Measurements from ENCODE around the gene HEXB.
"Not testable (repeated sequence)": the region's sequence is repeated elsewhere in the genome, so short reads cannot be mapped to it uniquely, and the experiment has no call there.

Gene HEXB

GRCh38 chr5:74659172-74659571 is 25.9 kb upstream of the HEXB start:
- DNase-seq (ENCODE audit: low read depth in 2 of 2): no peak

GRCh38 chr5:74660140-74660539 is 24.9 kb upstream of the HEXB start:
- no peak for DNase-seq (ENCODE audit: low read depth in 2 of 2)

DNA sequence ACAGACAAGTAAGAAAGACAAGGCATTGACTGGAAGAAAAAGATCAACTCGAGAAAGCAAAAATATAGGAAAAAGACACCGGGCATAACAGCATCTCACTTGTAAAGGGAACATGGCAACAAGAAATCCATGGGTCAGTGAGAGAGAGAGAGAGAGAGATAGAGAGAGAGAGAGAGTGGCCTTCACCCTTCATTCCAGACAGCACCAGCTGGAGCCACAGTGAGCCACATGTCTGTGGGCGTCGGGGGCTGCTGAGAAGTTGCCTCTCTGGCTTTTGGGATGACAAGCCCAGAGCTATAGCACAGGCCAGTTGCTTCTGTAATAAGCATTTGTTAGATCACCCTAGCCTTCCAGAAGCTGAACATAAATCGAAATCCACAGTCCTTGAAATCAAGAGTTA is 24.2 kb upstream of the HEXB start:
- DNase-seq (ENCODE audit: low read depth in 2 of 2): no peak

- DNase-seq (ENCODE audit: low read depth in 2 of 2): no peak
Measured at GRCh38 chr5:74664551-74664950, 20.5 kb upstream of the HEXB start.

- no peak for DNase-seq (ENCODE audit: low read depth in 2 of 2)
Measured at GRCh38 chr5:74665273-74665672, 19.8 kb upstream of the HEXB start.

DNA sequence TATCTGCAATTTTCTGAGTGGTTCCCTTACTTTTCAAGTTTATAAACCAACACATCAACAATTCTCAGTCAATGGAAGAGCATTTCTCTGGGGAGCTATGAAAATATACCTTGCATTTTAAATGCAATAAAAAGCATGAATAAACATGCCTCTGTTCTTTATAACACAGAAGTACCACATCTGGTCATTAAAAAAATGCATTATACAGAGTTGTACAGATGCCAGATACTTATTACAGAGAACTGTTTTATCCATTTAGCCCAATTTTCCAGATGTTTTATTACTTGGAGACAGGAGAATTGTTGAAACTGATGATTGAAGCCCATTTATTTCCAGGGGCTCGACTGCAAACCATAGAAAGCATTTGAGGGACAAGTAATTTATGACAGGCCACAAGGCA is 19.2 kb upstream of the HEXB start:
- no peak for DNase-seq (ENCODE audit: low read depth in 2 of 2)

DNA sequence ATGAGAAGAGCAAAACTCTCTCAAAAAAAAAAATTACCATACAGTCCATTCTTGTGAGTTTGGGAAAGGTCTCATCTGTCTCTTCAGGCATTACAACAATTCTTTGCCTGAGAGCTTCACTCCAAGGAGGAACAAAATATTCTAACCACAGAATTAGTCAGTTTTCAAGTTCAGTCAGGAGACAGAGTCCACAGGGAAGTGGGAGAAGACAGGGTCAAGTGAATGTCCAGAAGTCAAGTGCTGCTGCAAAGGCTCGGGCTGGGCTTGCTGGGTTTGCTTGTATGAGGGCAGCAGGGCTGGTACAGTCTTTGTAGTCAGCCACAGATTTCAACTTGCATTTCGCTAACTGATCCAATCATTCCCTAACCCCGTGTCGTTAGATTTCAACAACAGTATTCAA is 17.6 kb upstream of the HEXB start:
- no peak for DNase-seq (ENCODE audit: low read depth in 2 of 2)

DNA sequence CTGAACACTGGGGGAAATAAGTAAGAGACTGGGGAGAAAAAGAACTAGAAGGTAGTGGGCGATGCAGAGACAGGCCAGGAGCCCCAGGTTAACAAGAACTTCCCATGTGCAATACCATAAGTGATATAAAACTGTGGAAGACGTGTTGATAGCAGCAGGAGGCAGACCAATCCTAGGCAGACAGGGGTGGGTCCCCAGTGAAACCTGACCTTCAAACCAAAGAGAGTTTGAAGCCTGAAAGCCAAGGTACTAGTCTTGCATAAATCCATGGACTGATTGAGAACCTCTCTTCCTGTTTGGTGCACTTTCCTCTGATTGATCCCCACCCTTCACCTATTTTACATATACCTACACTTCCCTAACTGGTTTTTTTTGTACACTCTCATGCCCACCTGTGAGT is 15.2 kb upstream of the HEXB start:
- no peak for DNase-seq (ENCODE audit: low read depth in 2 of 2)

DNA sequence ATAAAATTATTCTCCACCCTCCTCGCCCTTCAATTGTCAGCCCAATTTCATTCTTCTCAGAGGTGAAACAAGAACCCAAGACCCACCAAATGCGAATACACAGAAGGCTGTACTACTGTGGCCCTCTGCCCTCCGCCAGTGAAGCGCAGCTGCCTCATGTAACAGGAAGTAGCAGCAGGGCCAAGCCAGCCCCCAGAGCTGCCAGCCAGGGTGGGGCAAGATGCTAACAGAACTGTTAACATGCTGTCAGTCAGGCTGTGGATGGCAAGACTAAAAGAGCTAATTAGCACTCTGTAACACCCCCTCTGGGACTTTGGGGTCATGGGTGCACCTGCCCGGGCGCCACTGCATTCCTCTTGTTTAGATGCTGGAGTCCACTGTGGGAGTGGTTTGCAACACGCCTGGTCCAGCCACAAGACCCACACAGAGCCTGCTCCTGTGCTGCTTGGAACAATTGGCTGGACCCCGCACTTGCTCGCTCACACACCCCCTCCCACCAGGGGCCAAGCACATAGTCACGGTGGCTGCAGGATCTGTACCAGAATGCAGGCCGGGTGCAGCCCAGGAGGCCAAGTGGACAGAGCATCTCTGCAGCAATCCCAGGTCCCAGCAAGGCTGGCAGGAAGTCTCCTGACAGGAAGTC is 14.5 kb upstream of the HEXB start:
- no peak for DNase-seq (ENCODE audit: low read depth in 2 of 2)

DNA sequence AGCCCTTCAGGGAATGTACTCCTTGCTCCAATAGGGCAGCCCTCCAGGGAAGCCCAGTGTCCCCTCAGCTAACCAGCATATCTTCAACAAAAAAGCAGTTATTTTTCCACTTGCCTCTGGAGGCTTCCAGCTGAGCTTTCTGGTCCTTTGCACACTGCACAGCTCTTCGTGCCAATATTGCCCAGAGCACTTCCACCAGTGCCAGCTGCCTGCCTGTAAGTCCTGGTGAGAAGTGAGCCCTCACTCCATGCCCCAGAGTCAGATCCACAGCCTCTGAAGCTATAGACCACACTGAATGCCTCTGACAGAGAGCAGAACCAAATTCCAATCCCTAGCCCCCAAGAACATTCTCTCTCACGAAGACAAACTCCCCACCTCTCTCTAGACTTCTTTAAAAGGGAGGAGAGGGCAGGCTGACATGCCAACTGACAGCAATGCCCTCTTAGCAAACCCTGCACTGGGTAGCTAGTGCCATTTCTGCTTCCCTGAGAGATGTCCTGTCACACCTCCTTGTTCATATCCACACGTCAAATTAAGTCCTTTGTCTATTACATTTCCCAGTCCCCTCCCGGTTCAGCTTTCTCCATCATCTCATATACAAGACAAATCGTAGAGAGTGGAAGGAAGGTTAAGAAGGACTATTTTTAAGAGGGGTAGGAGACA is 12.7 kb upstream of the HEXB start:
- no peak for DNase-seq (ENCODE audit: low read depth in 2 of 2)

DNA sequence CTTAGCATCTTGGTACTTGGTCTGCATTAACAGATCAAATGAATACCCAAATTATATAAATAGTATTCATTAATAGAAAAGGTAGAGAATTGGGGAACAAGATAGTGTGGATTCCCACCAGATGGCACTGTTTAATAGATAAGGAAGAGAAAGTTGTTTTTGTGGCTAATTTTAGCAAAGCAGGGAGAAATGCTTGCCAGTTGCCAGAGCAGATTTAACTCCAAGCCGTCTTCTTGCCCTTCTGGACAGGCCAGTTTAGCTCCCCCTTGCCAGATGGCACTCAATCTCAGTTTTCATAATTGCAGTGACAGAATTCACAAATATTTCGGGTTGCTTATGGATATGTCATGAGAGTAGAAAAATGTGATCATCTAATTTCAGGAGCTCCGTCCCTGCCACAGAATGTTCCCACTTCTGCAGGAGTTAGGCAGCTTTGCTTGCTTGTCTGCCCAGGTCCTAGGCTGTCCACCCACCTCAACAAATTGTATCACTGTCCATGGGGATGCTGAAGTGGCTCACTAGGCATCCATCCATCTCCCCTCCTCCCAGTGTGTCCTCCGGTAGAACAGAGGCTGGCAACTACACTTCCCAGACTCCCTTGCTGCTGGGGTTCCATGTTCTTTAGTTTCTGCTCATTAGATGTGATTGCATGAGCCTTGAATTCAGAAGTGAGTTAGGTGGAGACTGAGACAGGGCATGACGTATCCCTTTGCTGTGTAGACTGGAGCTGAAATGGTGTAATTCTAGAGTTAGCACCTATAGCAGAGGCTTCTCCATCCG is 11.8 kb upstream of the HEXB start:
- no peak for DNase-seq (ENCODE audit: low read depth in 2 of 2)

- not testable (repeated sequence) for DNase-seq (ENCODE audit: low read depth in 2 of 2)
Measured at GRCh38 chr5:74676466-74676865, 8.6 kb upstream of the HEXB start.

DNA sequence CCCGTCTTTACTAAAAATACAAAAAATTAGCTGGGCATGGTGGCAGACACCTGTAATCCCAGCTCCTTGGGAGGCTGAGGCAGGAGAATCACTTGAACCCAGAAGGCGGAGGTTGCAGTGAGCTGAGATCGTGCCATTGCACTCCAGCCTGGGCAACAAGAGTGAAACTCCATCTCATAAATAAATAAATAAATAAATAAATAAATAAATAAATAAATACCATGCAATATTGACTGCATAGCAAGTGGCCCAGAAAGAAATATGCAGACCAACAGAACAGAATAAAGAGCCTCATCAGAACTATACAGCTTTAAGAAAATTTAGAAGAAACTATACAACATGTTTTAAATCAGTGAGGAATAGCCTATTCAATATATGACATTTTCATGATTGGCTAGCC is 6.9 kb upstream of the HEXB start:
- DNase-seq (ENCODE audit: low read depth in 2 of 2): not testable (repeated sequence)

DNA sequence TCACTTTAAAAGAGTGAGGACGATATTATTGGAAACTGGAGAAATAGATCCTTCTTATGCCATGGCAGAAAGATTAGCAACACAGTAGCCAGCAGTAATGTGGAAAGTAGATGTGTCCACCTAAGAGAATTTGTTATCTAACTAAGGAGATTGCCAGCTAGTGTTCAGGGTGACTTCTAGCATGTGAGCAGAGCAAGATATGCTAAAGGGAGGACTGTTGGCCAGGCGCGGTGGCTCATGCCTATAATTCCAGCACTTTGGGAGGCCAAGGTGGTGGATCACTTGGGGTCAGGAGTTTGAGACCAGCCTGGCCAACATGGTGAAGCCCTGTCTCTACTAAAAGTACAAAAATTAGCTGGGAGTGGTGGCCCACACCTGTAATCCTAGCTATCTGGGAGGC is 5.7 kb upstream of the HEXB start:
- not testable (repeated sequence) for DNase-seq (ENCODE audit: low read depth in 2 of 2)

DNA sequence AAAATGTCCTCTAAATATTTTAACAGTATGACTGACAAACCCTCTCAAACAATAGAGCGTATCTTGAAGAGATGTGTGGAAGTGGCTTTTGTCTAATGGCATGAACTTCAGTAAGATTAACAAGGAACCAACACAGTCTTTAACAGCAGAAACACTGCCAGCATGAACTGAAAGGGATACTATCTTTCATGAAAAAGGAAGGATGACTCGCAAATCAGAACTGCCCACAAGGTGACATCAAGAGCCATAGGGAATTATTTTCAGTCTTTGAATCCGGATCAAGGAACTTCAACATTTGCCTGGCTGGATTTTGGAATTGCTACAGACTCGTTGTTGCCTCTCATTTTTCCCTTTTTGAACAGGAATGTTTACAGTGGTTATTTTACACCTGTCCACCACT is 5.1 kb upstream of the HEXB start:
- DNase-seq (ENCODE audit: low read depth in 2 of 2): no peak

GRCh38 chr5:74685979-74686631 is 1.1 kb downstream of the HEXB start:
- DNase-seq (ENCODE audit: low read depth in 2 of 2): no peak

DNA sequence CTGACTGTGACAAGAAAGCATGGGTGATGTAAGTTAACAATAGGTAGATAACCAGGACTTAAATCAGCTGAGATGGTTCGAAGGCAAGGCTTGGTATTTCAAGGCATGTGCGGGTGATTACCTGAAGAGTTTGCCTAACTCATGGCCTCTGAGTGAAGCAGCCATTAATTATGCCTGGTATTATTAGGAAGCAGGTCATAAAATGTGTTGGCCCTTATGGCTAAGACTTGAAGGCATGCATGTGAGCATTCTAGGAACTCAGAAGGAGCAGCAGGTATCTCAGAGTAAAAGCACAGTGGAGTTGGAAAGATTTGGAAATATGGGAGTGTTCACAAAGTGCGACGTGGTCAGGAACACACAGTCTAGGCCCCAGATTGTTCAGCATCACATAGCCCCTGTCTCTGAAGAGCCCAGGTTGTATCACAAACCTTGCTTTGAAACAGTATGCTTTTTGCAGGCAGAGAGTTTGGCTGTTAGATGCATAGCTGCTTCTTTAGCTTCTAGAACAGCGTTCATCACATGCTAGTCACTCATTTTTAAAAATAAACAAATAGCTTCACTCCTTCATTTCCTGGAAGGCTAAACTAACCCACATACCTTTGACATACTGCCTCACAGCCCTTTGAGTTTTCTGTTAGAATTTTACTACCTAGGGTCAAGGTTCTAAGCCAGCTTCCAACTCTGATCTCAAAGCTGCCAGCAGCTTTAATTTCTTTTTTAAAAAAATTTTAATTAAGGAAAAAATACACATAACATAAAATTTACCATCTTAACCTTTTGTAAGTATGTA is 2.1 kb downstream of the HEXB start:
- no peak for DNase-seq (ENCODE audit: low read depth in 2 of 2)

DNA sequence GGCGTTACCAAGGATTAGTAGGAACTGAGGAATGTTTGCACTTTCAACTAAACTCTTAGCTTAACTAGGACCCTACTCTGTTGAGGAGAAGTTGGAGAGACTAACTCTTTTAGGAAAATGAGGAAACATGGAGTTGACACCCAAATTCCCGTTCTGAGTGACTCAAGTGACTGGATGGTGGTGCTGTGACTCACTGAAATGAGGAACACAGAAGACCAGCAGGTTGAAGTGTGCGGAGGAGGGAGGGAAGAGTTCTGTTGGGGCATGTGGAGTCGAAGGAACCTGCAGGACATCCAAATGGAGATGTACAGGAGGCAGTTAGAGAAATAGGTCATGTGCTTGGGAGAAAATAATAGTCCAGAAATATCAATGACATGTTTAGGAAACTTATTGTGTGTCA is 8.2 kb downstream of the HEXB start:
- no peak for DNase-seq (ENCODE audit: low read depth in 2 of 2)

DNA sequence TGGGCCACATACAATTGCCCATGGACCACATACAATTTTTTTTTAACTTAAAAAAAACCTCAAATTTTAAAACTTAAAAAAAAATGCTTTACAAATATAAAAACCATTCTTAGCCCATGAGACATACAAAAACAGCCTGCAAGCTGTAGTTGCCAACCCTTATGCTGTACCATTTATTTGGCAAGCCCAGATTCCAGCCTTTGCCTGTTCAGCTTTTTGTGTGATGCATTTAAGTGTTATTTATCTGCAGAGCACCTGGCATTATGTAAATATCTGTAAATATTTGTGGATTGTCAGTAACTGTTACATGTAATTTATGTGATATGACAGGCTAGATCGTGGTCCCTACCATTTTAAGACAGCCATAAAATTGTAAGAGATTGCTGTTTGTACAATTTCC is 32.6 kb downstream of the HEXB start:
- DNase-seq (ENCODE audit: low read depth in 2 of 2): no peak

DNA sequence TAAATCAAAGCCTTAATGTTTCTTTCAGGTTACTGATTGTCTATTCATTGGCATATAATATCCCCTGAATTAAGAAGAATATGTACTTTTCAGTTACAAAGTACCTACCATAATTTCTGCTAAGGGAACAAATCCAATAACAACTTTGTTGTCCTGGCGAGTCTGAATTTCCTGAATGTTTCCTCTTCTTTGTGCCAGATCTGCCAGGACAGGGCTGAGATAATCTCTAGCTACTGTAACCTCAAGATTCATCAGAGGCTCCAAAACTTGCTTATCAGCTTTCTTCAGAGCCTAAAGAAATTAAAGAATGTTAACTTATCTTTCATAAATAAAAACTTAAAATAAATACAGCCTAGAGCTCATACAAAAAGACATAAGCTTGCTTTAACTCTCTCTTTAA is 37.2 kb downstream of the HEXB start:
- no peak for DNase-seq (ENCODE audit: low read depth in 2 of 2)

DNA sequence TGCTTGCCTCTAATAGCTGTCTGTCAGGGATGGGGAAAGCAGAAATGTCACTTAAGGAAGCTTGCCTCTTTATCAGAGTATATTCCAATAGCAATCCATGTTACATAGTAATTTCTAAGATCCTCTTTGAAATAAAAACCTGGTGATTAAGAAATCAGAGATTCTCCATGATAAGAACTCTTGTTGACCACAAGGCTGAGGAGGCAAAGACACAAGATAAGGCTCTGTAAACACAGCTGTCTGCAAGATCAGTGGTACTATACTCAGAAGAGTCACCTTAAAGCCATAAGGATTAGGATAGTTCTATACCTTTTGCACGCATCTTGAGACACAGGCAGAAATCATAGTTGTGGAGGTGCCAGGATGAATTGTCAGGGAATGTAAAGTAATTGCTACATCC is 40.3 kb downstream of the HEXB start:
- DNase-seq (ENCODE audit: low read depth in 2 of 2): no peak

DNA sequence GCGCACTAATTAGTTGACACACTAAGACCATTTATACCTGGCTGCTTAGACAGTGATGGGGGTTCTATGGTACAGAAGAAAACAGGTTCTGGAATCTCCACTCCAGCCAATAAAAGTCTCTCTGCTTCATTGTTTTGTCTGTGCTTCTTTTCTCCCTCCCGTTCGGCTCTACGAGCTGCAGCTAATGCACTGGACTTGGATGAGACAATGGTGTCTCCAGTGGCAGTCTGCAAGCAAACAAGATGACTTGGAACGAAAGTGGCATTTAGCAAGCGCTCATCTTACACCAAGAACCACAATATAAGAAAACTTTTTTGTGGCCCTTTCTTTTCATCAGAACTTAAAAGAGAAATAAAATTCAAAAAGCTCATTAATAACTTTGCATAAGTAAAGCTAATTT is 51.7 kb downstream of the HEXB start:
- DNase-seq (ENCODE audit: low read depth in 2 of 2): no peak

All from stimulated activated CD4-positive, alpha-beta T cell treated with anti-CD3 and anti-CD28 coated beads, Interleukin-4, amount 100 ng/mL, for 48 hours (primary cell).